ENCODE results near the gene AMZ1. TPM values are rescaled to one million over a fixed set of nuclear protein-coding genes. Genes with fewer than 3 reads are reported as not detected.

AMZ1 gene
- total RNA-seq, 4 donors from 2014 or later, result 0.19 to 1.1 TPM; not detected in 2

DNA sequence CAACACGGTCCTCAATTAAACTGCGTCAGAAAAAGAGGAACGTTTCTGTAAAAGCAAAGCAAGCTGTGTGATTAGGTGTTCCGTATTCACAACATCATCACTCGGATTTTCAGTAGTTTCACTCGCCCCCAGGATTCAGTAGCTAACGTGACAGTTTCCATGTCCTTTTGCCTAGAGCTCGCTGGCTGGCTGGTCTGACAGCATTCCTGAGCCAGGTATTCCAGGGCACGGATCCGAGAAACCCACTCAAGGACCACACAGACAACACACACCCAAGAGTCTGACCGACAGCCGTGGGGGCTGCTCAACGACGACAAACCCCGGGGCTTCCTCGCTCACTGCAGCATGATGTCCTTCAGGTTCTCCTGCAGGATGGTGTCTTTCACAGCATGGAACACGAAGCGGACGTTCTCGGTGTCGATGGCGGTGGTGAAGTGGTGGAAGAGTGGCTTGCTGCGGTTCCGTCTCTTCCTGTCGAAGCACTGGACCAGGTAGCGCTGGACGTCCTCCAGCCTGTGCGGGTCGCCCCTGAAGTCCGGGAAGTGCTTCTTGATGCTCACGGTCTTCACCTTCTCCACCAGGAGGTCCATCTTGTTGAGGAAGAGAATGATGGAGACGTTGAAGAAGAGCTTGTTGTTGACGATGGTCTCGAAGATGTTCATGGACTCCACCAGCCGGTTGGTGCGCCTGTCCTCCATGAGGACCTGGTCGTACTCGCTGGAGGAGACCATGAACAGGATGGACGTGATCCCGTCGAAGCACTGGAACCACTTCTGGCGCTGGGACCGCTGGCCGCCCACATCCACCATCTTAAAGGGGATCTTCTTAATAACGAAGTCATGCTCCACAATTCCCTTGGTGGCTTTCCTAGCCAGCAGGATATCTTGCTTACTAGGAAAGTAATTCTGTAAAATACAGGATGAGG, 43.1 kb downstream of the AMZ1 start:
- TF ChIP-seq CTCF (IDR thresholded peaks at IDR 0.05), result no peak
- no peak for DNase-seq (ENCODE audit: low spot score)
- ATAC-seq (ENCODE audit: low FRiP score), result no peak

DNA sequence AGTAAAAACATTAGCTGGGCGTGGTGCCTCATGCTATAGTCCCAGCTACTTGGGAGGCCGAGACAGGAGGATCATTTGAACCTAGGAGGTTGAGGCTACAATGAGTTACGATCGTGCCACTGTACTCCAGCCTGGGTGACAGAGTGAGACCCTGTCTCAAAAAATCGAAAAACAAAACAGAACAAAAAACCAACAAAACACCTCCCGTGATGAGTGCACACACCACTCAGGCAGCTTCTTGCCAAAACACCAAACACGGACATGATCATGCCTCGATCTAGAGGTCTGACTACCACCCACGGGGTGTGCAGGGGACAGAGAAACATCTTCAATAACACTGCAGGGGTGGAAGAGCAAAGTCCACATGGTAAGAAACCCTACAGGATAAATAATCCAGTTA, 44.4 kb downstream of the AMZ1 start:
- TF ChIP-seq CTCF (IDR thresholded peaks at IDR 0.05), result no peak
- DNase-seq (ENCODE audit: low spot score) (no peak), ATAC-seq (ENCODE audit: low FRiP score) (no peak)

- DNase-seq (ENCODE audit: low spot score) (no peak), ATAC-seq (ENCODE audit: low FRiP score) (peak; percentile 13)
- no peak for TF ChIP-seq CTCF (IDR thresholded peaks at IDR 0.05)
Measured at GRCh38 chr7:2732959-2733584, 45.1 kb downstream of the AMZ1 start.

- ATAC-seq (ENCODE audit: low FRiP score) (no peak), DNase-seq (ENCODE audit: low spot score) (no peak)
- no peak for TF ChIP-seq CTCF (IDR thresholded peaks at IDR 0.05)
Measured at GRCh38 chr7:2734084-2734686, 46.2 kb downstream of the AMZ1 start.

GRCh38 chr7:2734751-2735571, 47.0 kb downstream of the AMZ1 start:
- no peak for TF ChIP-seq CTCF (IDR thresholded peaks at IDR 0.05)
- DNase-seq (ENCODE audit: low spot score) (no peak), ATAC-seq (ENCODE audit: low FRiP score) (no peak)

GRCh38 chr7:2735744-2736143, 47.7 kb downstream of the AMZ1 start:
- ATAC-seq (ENCODE audit: low FRiP score), result no peak
- no peak for TF ChIP-seq CTCF (IDR thresholded peaks at IDR 0.05)
- DNase-seq (ENCODE audit: low spot score), result no peak

All from omental fat pad (tissue), 4 donors.